Mucosa of gallbladder (tissue), 1 donor: ENCODE data around the gene LAMA2. TPM values are rescaled to one million over a fixed set of nuclear protein-coding genes. Genes with fewer than 3 reads are reported as not detected.
"Not testable (repeated sequence)": the region's sequence is repeated elsewhere in the genome, so short reads cannot be mapped to it uniquely, and the experiment has no call there.

Experiments
- DNase-seq: peaks from one replicate; pipeline ENCODE4 v3.0.0-alpha.2; 2020; ENCODE audit warnings: low spot score
- total RNA-seq: library from RNA; stranded (reverse); gene quantifications from one replicate; pipeline ENCODE4 v1.2.1, GENCODE V29; 2021
- donor health status: DM: no; HTN: no; CAD: no.

Gene LAMA2
- total RNA-seq, 1 donor from 2014 or later: 35.3 TPM

DNA sequence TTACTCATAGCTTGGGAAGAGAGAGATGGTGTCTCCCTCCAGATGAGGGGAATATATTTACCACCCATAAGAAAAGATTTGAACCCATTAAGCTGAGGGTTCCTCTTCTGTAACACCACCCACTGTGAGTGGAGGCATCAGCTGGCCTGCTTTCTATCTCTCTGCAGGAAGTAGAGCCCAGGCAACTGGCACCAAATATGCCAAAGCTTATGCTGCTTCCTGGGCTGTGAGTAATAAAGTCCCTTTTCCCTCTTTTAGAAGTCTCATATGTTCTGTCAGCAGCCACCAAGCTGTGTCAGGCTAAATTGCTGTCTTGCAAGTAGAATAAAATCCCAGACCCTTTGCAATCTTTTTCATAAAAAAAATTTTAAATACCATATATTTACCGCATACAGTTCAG is 241.4 kb downstream of the LAMA2 start:
- no peak for DNase-seq

DNA sequence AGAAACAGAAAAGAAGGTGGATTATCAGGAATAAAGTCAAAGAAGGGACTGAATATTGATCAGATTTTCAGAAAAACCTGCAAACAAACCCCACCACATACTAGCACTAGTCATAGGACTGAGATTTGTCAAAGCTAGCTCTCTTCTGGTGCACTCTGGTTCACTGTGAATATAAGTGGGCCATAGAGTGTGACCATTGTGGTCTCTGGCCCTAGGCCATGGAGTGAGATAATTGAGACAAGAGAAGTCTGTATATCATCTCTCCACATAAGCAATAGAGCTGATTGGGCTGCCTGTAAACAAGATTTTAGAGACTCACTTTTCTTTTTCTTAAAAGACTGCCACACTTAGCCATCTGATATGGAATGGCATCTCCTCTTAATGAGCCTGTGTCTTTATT is 247.2 kb downstream of the LAMA2 start:
- DNase-seq: no peak

DNA sequence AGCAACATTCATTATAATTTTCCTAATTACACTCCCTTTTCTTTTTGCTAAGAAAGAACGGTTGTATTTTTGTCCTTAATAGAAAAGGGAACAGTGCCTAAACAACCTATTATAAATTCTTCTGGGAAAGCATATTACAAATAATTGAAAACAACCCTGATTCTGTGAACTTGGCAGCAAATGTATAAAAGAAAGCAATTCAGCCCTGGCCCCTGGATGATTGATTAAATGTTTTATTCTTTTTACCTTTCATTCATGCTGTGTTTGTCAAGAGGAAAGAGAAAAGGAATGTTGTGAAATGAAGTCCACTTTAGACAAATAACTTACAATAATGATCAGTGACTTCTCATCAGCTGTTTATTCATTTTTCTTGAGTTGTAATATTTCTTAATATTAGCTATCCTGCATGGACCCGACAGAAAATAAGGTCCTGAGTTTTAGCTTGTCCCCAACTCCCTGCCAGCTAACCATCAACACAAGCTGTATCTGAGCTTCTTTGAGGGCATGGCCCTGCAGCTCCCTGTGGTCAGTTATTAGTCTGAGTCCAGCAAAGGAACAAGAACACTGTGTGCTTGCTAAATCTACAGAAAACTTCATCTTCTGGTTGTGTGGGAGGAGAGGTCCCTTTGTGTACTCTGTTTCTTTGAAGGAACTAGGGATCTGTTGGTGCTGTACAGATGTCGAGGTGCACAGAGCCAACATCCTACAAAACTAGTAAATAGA is 248.2 kb downstream of the LAMA2 start:
- peak; percentile 34 for DNase-seq

DNA sequence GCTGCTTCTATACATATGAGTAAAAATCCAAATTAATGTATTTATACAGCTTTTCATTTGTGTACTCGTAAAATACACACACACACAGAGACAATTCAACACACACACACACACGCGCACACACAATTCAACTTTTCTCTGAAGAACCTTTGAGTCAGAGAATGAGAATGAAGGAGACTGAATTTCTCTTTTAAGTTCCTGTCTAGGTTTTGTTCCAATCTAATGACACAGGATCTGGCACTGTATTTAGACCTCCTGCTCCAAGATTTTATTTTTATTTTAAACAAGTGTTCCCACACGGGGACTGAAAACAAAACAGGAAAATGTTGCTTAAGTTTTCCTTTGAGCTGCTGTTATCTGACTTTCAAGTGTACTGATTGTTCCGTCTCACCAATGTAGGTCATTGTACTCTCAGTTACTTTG is 250.8 kb downstream of the LAMA2 start:
- DNase-seq: no peak

DNA sequence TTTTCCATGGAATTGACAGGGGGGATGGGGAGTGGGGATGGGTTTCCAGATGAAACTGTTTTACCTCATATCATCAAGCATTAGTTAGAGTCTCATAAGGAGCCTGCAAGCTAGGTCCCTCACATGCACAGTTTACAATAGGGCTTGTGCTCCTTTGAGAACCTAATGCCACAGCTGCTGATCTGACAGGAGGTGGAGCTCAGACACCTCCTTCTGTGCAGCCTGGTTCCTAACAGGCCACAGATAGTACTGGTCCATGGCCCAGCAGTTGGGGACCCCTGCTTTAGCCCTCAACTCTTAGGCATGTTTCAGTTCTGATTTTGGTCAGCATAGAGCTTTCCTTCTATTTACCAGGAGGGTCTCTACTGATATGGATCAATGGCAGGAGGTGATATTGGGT is 251.6 kb downstream of the LAMA2 start:
- no peak for DNase-seq

DNA sequence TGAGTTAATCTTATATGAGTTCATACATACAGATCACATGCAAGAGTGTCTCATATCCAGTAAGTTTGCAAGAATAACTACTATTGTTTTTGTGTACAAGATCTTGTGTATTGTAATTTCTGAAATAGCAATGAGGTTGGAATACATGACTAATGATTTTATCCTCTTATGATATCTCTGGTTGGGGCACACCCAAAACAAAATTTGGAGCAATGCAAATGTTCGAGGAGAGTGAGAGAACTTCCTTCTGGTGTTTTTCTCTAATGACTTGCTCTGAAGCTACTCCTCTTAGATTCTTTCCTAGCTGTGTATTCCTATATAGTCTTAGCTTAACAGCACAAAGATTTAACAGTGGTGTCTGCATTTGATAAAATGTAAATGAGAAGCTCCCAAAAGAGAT is 252.5 kb downstream of the LAMA2 start:
- no peak for DNase-seq

DNA sequence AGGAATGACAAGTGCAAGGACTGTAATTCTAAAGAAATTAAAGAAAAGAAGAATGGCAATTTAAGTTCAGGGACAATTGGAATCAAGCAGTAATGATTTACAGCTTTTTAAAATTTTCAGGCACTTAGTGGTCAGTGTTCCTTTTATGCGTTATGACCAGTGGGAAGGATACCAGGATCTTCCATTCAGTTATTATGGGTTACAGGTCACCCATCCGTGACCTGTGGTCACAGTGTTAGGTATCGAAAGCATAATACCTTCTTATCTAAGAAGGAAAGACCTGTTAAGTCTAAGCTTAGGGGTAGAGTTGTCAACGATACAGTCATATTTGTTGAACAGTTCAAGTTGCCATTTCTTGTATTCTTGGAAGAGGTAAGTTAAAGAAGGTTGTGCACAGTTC is 253.8 kb downstream of the LAMA2 start:
- no peak for DNase-seq

DNA sequence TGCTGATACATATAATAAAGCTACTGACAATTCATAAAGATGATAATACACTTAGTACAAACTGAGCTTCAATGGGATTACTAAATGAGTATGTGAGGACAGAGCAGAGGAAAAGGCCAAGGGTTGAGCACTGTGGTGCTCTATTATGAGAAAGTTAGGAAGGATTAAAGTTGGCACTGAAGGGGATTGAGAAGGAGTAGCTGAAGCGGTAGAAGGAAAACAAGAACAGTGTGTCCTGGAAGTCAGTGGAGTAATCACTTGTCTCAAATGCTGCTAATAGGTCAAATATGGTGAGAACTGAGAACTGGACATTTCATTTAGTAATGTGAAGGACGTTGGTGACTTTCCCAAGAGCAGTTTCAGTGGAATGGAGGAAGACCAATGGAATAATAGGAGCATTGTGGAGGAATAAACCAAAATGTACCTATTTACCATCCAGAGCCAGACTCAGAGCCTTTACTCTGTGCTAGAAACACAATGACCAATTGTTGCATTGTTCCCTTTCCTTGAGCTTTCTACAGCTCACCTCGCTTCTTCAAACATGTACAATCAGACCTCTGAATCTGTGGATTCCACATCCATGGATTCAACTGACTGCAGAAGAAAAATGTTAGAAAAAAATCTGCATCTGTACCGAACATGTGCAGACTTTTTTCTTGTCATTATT is 255.9 kb downstream of the LAMA2 start:
- DNase-seq: no peak

DNA sequence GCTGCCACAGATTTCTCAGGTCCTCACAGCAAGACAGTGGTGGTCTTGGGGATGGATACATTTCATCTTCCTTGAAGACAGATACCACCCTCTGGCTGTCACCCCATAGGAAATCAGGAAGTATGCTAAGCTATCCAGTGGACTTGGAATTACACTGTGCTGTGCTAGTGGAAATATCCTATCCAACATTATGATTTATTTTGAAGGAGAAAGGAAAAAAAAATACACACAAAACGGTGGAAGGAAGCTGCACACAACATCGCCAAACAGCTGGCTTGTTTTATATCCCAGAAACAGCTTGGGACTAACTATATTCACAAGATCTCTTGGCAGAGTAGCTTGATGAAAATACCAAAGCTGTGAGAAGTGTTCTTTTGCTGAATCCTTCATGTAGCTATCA is 257.6 kb downstream of the LAMA2 start:
- peak; percentile 24 for DNase-seq

DNA sequence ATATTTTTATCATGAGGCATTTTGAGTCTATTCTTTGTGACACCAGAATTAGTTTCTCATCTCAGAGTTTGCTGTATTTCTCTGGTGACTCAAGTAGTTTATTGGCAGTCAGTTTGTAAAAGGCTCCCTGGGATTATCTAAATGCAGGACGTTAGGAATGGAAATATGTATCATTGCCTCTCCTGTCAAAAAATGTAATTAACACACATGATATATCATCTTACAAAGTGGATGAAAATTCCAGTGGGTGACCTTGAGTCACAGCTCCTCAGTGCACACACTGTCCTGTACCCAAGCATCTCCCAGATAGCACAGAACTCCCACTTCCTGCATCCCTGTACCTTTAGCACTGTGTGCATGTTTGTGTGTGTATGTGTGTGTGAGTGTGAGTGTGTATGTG is 258.6 kb downstream of the LAMA2 start:
- DNase-seq: no peak

DNA sequence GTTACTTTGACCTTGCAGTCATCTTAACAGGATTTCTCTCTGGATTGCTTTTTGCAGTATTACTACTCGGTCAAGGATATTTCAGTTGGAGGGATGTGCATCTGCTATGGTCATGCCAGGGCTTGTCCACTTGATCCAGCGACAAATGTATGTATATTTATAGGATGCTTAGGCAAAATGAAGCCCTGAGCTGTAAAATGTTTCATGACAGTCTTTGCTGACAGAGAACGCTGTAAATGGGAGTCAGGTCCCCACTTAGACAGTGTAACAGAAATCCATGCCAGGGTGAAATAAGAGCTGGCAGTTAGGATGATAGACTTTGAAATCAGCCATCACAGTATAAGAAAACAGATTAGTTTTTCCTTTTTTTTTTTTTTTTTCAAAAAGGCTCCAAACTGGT is 264.0 kb downstream of the LAMA2 start:
- DNase-seq: no peak

DNA sequence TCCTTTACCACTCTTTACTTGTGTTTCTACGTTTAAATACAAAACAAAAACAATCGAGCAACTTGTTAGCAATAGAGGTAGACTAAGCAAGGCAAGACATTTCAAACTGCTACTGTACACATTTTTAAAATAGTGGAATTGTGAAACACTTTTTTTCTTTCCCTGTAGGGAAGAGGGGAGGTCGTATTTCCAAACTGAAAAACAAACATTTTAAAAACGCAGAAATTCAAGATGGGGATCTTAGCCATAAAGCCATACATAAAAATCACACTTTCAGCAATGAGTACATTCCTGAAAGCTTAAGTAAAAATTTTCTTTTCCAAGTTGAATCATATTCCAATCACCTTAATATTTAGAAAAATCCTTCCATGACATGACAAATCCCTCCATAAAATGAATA is 267.6 kb downstream of the LAMA2 start:
- DNase-seq: no peak

DNA sequence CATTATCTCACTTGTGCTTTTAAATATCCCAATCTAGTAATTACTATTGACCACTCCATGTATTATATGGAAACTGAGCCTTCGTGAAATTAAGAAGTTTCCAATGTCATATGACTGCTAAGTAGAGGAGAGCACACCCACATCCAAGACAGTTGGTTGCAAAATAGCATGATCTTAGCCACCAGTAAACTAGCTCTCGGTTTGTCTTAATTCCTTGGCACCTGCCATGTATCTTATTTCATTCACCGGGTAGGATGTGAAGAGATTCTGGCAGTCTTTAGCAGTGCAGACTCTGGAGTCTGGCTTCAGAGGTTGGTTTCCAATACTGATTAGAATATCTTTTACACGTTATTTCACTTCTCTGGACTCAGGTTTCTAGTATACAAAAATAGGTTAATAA is 270.3 kb downstream of the LAMA2 start:
- DNase-seq: no peak

DNA sequence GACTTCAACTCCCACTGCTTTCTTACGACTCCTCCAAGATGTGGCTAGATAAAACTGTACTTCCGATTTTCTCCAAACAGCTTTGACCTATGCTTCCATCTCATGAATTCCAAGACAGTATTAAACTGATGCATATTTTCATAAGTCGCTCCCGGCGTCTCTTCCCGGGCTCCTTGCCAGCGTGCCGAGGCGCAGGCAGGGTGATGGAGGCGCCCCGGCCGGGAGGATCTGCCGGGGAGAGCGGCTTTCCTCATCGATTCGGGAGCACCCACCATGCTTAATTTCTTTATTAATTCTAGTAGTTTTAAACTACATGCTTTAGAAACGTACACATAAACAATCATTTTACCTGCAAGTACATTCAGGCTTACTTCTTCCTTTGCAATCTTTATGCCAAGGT is 276.3 kb downstream of the LAMA2 start:
- DNase-seq: not testable (repeated sequence)

DNA sequence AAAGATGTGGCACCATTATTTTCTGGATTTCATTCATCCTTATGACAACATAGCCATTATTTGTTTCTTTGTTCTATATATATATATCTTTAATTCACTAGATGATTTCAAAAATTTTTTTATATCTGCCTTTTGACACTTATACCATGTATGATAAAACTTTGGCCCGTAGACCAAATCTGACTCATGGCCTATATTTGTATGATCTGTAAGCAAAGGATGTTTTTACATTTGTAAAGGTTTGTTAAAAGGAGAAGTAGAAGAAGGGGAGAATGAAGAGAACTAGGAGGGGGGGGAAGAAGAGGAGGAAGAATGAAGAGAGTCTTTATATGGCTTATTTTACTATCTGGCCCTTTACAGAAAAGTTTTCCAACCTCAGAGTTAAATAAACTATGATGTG is 279.7 kb downstream of the LAMA2 start:
- no peak for DNase-seq

DNA sequence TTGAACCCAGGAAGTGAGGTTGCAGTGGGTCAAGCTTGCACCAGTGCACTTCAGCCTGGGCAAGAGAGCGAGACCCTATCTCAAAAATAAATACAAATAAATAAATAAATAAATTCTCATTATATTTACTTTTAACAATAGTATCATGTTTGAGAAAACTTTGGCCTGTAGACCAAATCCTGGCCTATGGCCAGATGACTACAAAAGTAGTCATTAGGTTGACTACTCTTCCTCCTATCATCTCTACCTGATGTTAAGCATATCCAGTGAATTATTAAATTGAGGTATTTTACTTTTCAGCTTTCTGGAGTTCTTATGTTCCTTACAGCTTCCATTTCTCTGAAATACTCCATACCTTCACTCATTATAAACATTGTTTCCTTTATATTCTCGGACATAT is 280.6 kb downstream of the LAMA2 start:
- no peak for DNase-seq

DNA sequence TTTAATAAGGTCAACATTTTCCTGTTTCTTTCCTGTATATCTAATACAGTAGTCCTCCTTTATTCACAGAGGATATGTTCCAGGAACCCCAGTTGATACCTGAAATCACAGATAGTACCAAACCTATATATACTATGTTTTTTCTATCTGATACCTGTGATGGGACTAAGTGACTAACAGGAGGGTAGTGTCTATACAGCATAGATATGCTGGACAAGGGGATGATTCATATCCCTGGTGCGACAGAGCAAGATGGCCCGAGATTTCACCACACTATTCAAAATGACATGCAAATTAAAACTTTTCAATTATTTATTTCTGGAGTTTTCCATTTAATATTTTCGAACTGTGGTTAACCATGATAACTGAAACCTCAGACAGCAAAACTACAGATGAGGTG is 281.1 kb downstream of the LAMA2 start:
- no peak for DNase-seq

DNA sequence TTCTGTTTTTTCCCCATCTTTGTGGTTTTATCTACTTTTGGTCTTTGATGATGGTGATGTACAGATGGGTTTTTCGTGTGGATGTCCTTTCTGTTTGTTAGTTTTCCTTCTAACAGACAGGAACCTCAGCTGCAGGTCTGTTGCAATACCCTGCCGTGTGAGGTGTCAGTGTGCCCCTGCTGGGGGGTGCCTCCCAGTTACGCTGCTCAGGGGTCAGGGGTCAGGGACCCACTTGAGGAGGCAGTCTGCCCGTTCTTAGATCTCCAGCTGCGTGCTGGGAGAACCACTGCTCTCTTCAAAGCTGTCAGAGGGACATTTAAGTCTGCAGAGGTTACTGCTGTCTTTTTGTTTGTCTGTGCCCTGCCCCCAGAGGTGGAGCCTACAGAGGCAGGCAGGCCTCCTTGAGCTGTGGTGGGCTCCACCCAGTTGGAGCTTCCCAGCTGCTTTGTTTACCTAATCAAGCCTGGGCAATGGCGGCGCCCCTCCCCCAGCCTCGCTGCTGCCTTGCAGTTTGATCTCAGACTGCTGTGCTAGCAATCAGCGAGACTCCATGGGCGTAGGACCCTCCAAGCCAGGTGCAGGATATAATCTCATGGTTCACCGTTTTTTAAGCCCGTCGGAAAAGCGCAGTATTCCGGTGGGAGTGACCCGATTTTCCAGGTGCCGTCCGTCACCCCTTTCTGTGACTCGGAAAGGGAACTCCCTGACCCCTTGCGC is 289.5 kb downstream of the LAMA2 start:
- DNase-seq: not testable (repeated sequence)

DNA sequence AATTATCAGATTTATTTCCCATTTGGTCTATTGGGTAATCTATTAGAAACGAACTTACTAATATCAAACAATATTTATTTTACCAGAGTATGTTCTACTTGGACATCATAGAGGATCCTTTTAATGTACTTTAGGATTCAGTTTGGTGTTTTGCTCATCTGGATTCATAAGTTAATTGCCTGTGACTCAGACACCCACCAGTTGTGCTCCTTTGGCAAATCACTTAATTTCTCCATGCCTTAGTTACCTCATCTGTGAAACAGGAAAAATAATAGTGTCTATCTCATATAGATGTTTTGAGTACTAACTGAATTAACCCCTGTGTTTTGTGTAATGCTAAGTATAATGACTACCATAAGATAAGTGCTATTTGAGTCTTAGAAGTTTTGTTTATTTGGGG is 292.1 kb downstream of the LAMA2 start:
- DNase-seq: no peak

DNA sequence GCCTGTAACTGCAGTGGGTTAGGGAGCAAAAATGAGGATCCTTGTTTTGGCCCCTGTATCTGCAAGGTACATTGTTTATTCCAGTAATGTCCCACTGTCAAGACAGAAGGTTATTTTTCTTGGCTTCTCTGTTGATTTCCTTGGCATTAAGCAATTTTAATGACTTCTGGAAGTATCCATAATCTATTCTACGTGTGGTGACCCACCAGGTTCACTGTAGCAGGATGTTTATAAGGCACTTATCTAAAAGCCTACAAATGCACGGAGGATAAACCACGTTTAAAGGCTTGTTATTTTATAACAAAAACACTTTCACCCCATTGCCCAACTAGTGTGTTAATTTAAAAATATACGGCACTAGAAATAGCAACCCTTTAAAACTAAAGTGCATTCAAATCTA is 294.9 kb downstream of the LAMA2 start:
- no peak for DNase-seq

DNA sequence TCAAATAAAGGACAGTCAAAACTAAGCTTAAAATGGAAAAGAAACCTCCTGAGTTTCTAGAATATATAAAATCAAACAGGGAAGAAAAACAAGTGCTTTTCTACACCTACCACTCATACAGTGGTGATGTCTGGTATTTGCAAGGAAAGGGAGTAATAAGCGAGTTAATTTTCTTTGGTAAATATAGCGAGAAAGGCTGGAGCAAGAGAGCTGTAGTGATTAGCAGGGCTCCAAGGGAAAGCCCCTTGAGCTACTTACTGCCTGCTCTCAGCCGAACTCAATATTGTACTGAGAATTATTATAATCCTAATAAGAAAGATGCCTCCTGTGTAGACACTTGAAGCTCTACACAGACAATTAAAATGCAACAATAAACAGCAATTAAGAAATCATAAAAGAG is 296.3 kb downstream of the LAMA2 start:
- no peak for DNase-seq

DNA sequence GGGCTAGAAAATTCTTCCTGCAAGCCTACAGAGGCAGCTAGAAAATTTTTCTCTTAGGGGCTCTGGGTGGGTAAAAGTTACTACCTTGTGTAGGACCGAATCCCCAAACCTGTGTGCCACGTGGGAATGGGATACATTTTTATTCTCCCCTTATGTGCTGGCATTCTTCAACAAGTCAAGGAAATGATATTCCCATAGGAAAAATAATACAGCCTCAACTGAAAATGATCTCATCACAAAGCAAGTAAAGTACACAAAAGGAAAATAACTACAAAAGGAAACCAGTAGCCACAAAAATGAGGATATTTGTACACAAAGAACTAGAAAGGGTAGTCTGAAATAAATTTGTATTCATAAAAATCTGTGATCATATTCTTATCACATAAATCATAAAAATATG is 298.1 kb downstream of the LAMA2 start:
- DNase-seq: no peak

DNA sequence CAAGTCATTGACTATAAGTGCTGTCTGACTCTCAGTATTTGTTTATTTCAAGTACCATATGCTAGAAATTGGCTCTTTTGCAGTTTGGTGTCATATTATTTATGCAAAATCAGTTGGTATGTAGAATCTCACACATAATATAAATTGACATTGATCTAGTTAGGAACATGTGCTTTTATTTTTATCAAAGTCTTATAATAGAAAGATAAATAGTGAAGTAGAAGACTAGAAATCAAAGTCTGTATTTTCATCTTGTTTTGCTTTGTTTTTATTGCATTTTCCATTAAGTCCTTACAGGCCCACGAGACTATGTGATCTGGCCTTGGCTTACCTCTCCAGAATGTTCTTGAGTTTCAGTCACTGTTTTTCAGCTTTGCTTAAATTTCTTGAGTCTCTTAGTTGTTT is 300.3 kb downstream of the LAMA2 start:
- no peak for DNase-seq
